HEK293 (cell line): ENCODE data around the gene PACS2.

Experiments used
- CTCF ChIA-PET: fragments of 350-600 bp; formaldehyde crosslinking; extraction: SDS; loops from one replicate; lab custom pipeline; 2021; ENCODE audit warnings: antibody characterized with exemption; lab: Yijun Ruan, JAX
- POLR2A ChIA-PET: fragments of 300-600 bp; formaldehyde crosslinking; extraction: SDS; loops from one replicate; lab custom pipeline; 2020; ENCODE audit warnings: antibody characterized with exemption, inconsistent platforms; lab: Yijun Ruan, JAX
- H3K27ac ChIP-seq: fragments of 200-500 bp; sonication (Bioruptor generic); 2 replicates; pipeline ENCODE4 v1.5.1; 2014; ENCODE audit warnings: low read depth, low read length, control low read depth, inconsistent platforms; ENCODE audit errors: extremely low read depth
- H3K36me3 ChIP-seq, 2 experiments: fragments of 200-500 bp in 1 of 2; sonication (Bioruptor generic) in 1 of 2; 1 replicate in 1 of 2; 2 replicates in 1 of 2; pipeline ENCODE4 v1.5.1; 2014 to 2017; ENCODE audit warnings: inconsistent platforms in 2 of 2, low read length in 2 of 2; ENCODE audit not compliant: control insufficient read depth in 2 of 2, insufficient read depth in 1 of 2
- H3K4me1 ChIP-seq: fragments of 200-500 bp; sonication (Bioruptor generic); 2 replicates; pipeline ENCODE4 v1.5.1; 2014; ENCODE audit warnings: mild to moderate bottlenecking, low read length, inconsistent platforms; ENCODE audit not compliant: control insufficient read depth, insufficient read depth
- H3K4me3 ChIP-seq: 2 replicates; pipeline ENCODE4 v1.5.1; 2011; ENCODE audit warnings: low read depth, mild to moderate bottlenecking, control low read depth, low read length, moderate library complexity
- H3K9me3 ChIP-seq: fragments of 200-500 bp; sonication (Bioruptor generic); 2 replicates; pipeline ENCODE4 v1.5.1; 2014; ENCODE audit warnings: low read depth, low read length, inconsistent platforms; ENCODE audit not compliant: control insufficient read depth, insufficient read depth
- BCL6B ChIP-seq: fragments of 450-650 bp; formaldehyde crosslinking; IDR thresholded peaks from 2 replicates; pipeline ENCODE4 v1.5.1; 2017; ENCODE audit warnings: missing biosample characterization, missing genetic modification characterization
- ELK4 ChIP-seq: IDR thresholded peaks from 2 replicates; pipeline ENCODE4 v1.6.1; 2011; ENCODE audit warnings: mild to moderate bottlenecking, low read depth, low read length, borderline replicate concordance
- KLF16 ChIP-seq: fragments of 450-650 bp; formaldehyde crosslinking; IDR thresholded peaks from 2 replicates; pipeline ENCODE4 v1.5.1; 2017; ENCODE audit warnings: missing biosample characterization, missing genetic modification characterization
- MYNN ChIP-seq: fragments of 450-650 bp; formaldehyde crosslinking; IDR thresholded peaks from 2 replicates; pipeline ENCODE4 v1.5.1; 2016; ENCODE audit warnings: missing biosample characterization, missing genetic modification characterization, borderline replicate concordance
- OVOL3 ChIP-seq: fragments of 450-650 bp; formaldehyde crosslinking; IDR thresholded peaks from 2 replicates; pipeline ENCODE4 v1.5.1; 2016; ENCODE audit warnings: missing biosample characterization, missing genetic modification characterization
- RBAK ChIP-seq: fragments of 450-650 bp; formaldehyde crosslinking; IDR thresholded peaks from 2 replicates; pipeline ENCODE4 v1.5.1; 2016; ENCODE audit warnings: missing biosample characterization, missing genetic modification characterization
- REST ChIP-seq: fragments of 450-650 bp; formaldehyde crosslinking; IDR thresholded peaks from 2 replicates; pipeline ENCODE4 v1.5.1; 2016; ENCODE audit warnings: missing biosample characterization, missing genetic modification characterization
- SCRT2 ChIP-seq: fragments of 450-650 bp; formaldehyde crosslinking; IDR thresholded peaks from 2 replicates; pipeline ENCODE4 v1.5.1; 2016; ENCODE audit warnings: missing biosample characterization, missing genetic modification characterization
- YY1 ChIP-seq: fragments of 450-650 bp; formaldehyde crosslinking; IDR thresholded peaks from 2 replicates; pipeline ENCODE4 v1.5.1; 2018; ENCODE audit warnings: missing biosample characterization, missing genetic modification characterization
- ZBTB10 ChIP-seq: fragments of 450-650 bp; formaldehyde crosslinking; IDR thresholded peaks from 2 replicates; pipeline ENCODE4 v1.5.1; 2016; ENCODE audit warnings: missing biosample characterization, missing genetic modification characterization
- ZIC2 ChIP-seq: fragments of 450-650 bp; formaldehyde crosslinking; IDR thresholded peaks from 2 replicates; pipeline ENCODE4 v1.5.1; 2016; ENCODE audit warnings: missing biosample characterization, missing genetic modification characterization
- ZNF138 ChIP-seq: fragments of 450-650 bp; formaldehyde crosslinking; IDR thresholded peaks from 2 replicates; pipeline ENCODE4 v1.5.1; 2016; ENCODE audit warnings: missing biosample characterization, missing genetic modification characterization, borderline replicate concordance
- ZNF16 ChIP-seq: fragments of 450-650 bp; formaldehyde crosslinking; IDR thresholded peaks from 2 replicates; pipeline ENCODE4 v1.5.1; 2016; ENCODE audit warnings: low read depth, missing biosample characterization, missing genetic modification characterization
- ZNF174 ChIP-seq: fragments of 450-650 bp; formaldehyde crosslinking; IDR thresholded peaks from 2 replicates; pipeline ENCODE4 v1.5.0; 2017; ENCODE audit warnings: missing biosample characterization, mild to moderate bottlenecking, missing genetic modification characterization
- ZNF19 ChIP-seq: fragments of 450-650 bp; formaldehyde crosslinking; IDR thresholded peaks from 2 replicates; pipeline ENCODE4; 2016; ENCODE audit warnings: missing biosample characterization, missing genetic modification characterization, low read depth
- ZNF223 ChIP-seq: fragments of 450-650 bp; formaldehyde crosslinking; IDR thresholded peaks from 2 replicates; pipeline ENCODE4 v1.5.1; 2016; ENCODE audit warnings: missing biosample characterization, missing genetic modification characterization
- ZNF23 ChIP-seq: fragments of 450-650 bp; formaldehyde crosslinking; IDR thresholded peaks from 2 replicates; pipeline ENCODE4 v1.5.1; 2016; ENCODE audit warnings: missing biosample characterization, missing genetic modification characterization, borderline replicate concordance
- ZNF311 ChIP-seq: fragments of 450-650 bp; formaldehyde crosslinking; IDR thresholded peaks from 2 replicates; pipeline ENCODE4 v1.5.1; 2017; ENCODE audit warnings: missing biosample characterization, missing genetic modification characterization, borderline replicate concordance
- ZNF394 ChIP-seq: fragments of 450-650 bp; formaldehyde crosslinking; IDR thresholded peaks from 2 replicates; pipeline ENCODE4 v1.5.1; 2016; ENCODE audit warnings: missing biosample characterization, missing genetic modification characterization, mild to moderate bottlenecking, moderate library complexity, borderline replicate concordance
- ZNF404 ChIP-seq: fragments of 450-650 bp; formaldehyde crosslinking; IDR thresholded peaks from 2 replicates; pipeline ENCODE4 v1.5.1; 2017; ENCODE audit warnings: missing biosample characterization, missing genetic modification characterization
- ZNF433 ChIP-seq: fragments of 450-650 bp; formaldehyde crosslinking; IDR thresholded peaks from 2 replicates; pipeline ENCODE4 v1.5.1; 2016; ENCODE audit warnings: missing biosample characterization, missing genetic modification characterization, low read depth
- ZNF544 ChIP-seq: fragments of 450-650 bp; formaldehyde crosslinking; IDR thresholded peaks from 2 replicates; pipeline ENCODE4 v1.5.0; 2017; ENCODE audit warnings: missing biosample characterization, missing genetic modification characterization
- ZNF548 ChIP-seq: fragments of 450-650 bp; formaldehyde crosslinking; IDR thresholded peaks from 2 replicates; pipeline ENCODE4 v1.5.1; 2016; ENCODE audit warnings: missing biosample characterization, missing genetic modification characterization
- ZNF654 ChIP-seq: fragments of 450-650 bp; formaldehyde crosslinking; IDR thresholded peaks from 2 replicates; pipeline ENCODE4 v1.5.1; 2016; ENCODE audit warnings: low read depth, missing biosample characterization, missing genetic modification characterization
- ZNF660 ChIP-seq: fragments of 450-650 bp; IDR thresholded peaks from 2 replicates; pipeline ENCODE4 v1.5.1; 2018; ENCODE audit warnings: missing biosample characterization, mild to moderate bottlenecking, missing genetic modification characterization
- ZNF692 ChIP-seq: fragments of 450-650 bp; formaldehyde crosslinking; IDR thresholded peaks from 2 replicates; pipeline ENCODE4 v1.5.1; 2016; ENCODE audit warnings: missing biosample characterization, missing genetic modification characterization
- ZNF707 ChIP-seq: fragments of 450-650 bp; formaldehyde crosslinking; IDR thresholded peaks from 2 replicates; pipeline ENCODE4 v1.5.1; 2016; ENCODE audit warnings: missing biosample characterization, missing genetic modification characterization
- ZXDB ChIP-seq: fragments of 450-650 bp; formaldehyde crosslinking; IDR thresholded peaks from 2 replicates; pipeline ENCODE4 v1.5.1; 2016; ENCODE audit warnings: missing biosample characterization, missing genetic modification characterization

The PACS2 gene

GRCh38 chr14:105419195-105420091 is 104.9 kb downstream of the PACS2 start, which contains the start of gene MTA1:
TSS of gene MTA1 (plus strand) at chr14:105419827. CDS start at chr14:105420036, 209 bp downstream.
- H3K4me3 ChIP-seq, result peak within 1 kb of the TSS; percentile 74
- ChIA-PET CTCF (no interaction called here), POLR2A (no interaction called here)
- no peaks in the 10 kb centered on the region for H3K9me3 ChIP-seq
- H3K27ac ChIP-seq, result peak within 1 kb of the TSS; percentile 90
- H3K36me3 ChIP-seq, result peaks cover 4 to 22% of the 10 kb centered on the region in 2 experiments; a peak in 2 of 3 replicates
- H3K4me1 ChIP-seq, result peaks cover 10% of the 10 kb centered on the region
- no peak for TF ChIP-seq ZNF660 (tag by site-specific recombination)
- no peak for TF ChIP-seq BCL6B
- TF ChIP-seq ZNF311, result no peak
- TF ChIP-seq KLF16 (tag by site-specific recombination), result no peak
- TF ChIP-seq ZNF404 (tag by site-specific recombination), result no peak
- TF ChIP-seq ZNF707, result no peak
- TF ChIP-seq ZBTB10 (tag by site-specific recombination), result peak; percentile 48; the same call in 1 of the 2 replicates
- no peak for TF ChIP-seq OVOL3 (tag by site-specific recombination)
- TF ChIP-seq ELK4, result no peak
- no peak for TF ChIP-seq YY1 (tag by site-specific recombination)
- TF ChIP-seq ZNF692 (tag by site-specific recombination), result 0 out of 2 replicates have a peak, but pooled peaks have one; percentile 28
- TF ChIP-seq ZNF174 (tag by site-specific recombination), result no peak
- TF ChIP-seq ZNF19 (tag by site-specific recombination), result no peak
- TF ChIP-seq ZNF544, result no peak
- TF ChIP-seq MYNN (tag by site-specific recombination), result no peak
- no peak for TF ChIP-seq ZNF23
- TF ChIP-seq ZNF433 (tag by site-specific recombination), result no peak
- no peak for TF ChIP-seq ZNF223
- TF ChIP-seq ZNF394 (tag by site-specific recombination), result no peak
- TF ChIP-seq ZNF548 (tag by site-specific recombination), result no peak
- no peak for TF ChIP-seq RBAK
- TF ChIP-seq SCRT2 (tag by site-specific recombination), result peak; percentile 68
- TF ChIP-seq ZNF654, result no peak
- no peak for TF ChIP-seq ZNF16 (tag by site-specific recombination)
- peak; percentile 54 for TF ChIP-seq ZIC2 (tag by site-specific recombination)
- no peak for TF ChIP-seq ZNF138 (tag by site-specific recombination)
- peak; percentile 66; the same call in 1 of the 2 replicates for TF ChIP-seq ZXDB (tag by site-specific recombination)
- TF ChIP-seq REST (tag by site-specific recombination), result no peak
